ENCODE measurements around the gene FGF3.

FGF3 gene

GRCh38 chr11:69818603-69819441 lies at the start of gene FGF3:
Gene FGF3, minus strand, starts transcription at chr11:69819416. Its CDS starts 483 bp downstream, at chr11:69818933.
- no peak for TF ChIP-seq CTCF (IDR thresholded peaks at IDR 0.05; ENCODE audit: extremely low read depth, missing control alignments)
- DNase-seq (ENCODE audit: low spot score), result no peak

- no peak for TF ChIP-seq CTCF (IDR thresholded peaks at IDR 0.05; ENCODE audit: extremely low read depth, missing control alignments)
Measured at GRCh38 chr11:69868871-69869270, 49.7 kb upstream of the FGF3 start.

GRCh38 chr11:69868006-69868810 lies 49.0 kb upstream of the FGF3 start:
- DNase-seq (ENCODE audit: low spot score), result no peak
- no peak for TF ChIP-seq CTCF (IDR thresholded peaks at IDR 0.05; ENCODE audit: extremely low read depth, missing control alignments)

More at GRCh38 chr11:69868871-69869270, 49.7 kb upstream of the FGF3 start:
- no peak for DNase-seq (ENCODE audit: low spot score)

GRCh38 chr11:69867076-69868005 lies 48.1 kb upstream of the FGF3 start:
- no peak for DNase-seq (ENCODE audit: low spot score)
- no peak for TF ChIP-seq CTCF (IDR thresholded peaks at IDR 0.05; ENCODE audit: extremely low read depth, missing control alignments)

GRCh38 chr11:69866648-69867047 lies 47.4 kb upstream of the FGF3 start:
- DNase-seq (ENCODE audit: low spot score), result no peak
- TF ChIP-seq CTCF (IDR thresholded peaks at IDR 0.05; ENCODE audit: extremely low read depth, missing control alignments), result no peak

- no peak for DNase-seq (ENCODE audit: low spot score)
- no peak for TF ChIP-seq CTCF (IDR thresholded peaks at IDR 0.05; ENCODE audit: extremely low read depth, missing control alignments)
Measured at GRCh38 chr11:69865707-69866106, 46.5 kb upstream of the FGF3 start.
